Stimulated activated memory B cell treated with anti-CD40 and anti-IgM and Interleukin-4, amounts not matched to agents 10 μg/mL and 1 μg/mL and 100 μg/mL, for 72 hours (primary cell): ENCODE results near the gene ADH6.
"Not testable (repeated sequence)": the region's sequence is repeated elsewhere in the genome, so short reads cannot be mapped to it uniquely, and the experiment has no call there.

ENCODE experiments used
- ATAC-seq: fragments of 150-1000 bp; cut with Tn5 transposase; 2 replicates; pipeline ENCODE4 v1.10.0; 2021
- H3K27ac Mint-ChIP-seq: one replicate; pipeline ENCODE4 v1.8.0; 2022; ENCODE audit warnings: mild to moderate bottlenecking, mixed read lengths
- H3K27me3 Mint-ChIP-seq: one replicate; pipeline ENCODE4 v1.8.0; 2022; ENCODE audit warnings: mixed read lengths
- H3K36me3 Mint-ChIP-seq: one replicate; pipeline ENCODE4 v1.8.0; 2022; ENCODE audit warnings: mixed read lengths
- H3K4me1 Mint-ChIP-seq: one replicate; pipeline ENCODE4 v1.8.0; 2022; ENCODE audit warnings: mixed read lengths
- H3K4me3 Mint-ChIP-seq: one replicate; pipeline ENCODE4 v1.8.0; 2022; ENCODE audit warnings: mild to moderate bottlenecking, moderate library complexity, mixed read lengths
- H3K9me3 Mint-ChIP-seq: one replicate; pipeline ENCODE4 v1.8.0; 2022; ENCODE audit warnings: mixed read lengths

Gene ADH6

GRCh38 chr4:99207069-99207743, 11.8 kb downstream of the ADH6 start:
- Mint-ChIP-seq H3K4me1 (no peaks in the 10 kb centered on the region), H3K27me3 (no peaks in the 10 kb centered on the region), H3K27ac (no peak overlapping the region), H3K36me3 (no peaks in the 10 kb centered on the region), H3K9me3 (no peaks in the 10 kb centered on the region), H3K4me3 (no peak overlapping the region)
- no peak for ATAC-seq

DNA sequence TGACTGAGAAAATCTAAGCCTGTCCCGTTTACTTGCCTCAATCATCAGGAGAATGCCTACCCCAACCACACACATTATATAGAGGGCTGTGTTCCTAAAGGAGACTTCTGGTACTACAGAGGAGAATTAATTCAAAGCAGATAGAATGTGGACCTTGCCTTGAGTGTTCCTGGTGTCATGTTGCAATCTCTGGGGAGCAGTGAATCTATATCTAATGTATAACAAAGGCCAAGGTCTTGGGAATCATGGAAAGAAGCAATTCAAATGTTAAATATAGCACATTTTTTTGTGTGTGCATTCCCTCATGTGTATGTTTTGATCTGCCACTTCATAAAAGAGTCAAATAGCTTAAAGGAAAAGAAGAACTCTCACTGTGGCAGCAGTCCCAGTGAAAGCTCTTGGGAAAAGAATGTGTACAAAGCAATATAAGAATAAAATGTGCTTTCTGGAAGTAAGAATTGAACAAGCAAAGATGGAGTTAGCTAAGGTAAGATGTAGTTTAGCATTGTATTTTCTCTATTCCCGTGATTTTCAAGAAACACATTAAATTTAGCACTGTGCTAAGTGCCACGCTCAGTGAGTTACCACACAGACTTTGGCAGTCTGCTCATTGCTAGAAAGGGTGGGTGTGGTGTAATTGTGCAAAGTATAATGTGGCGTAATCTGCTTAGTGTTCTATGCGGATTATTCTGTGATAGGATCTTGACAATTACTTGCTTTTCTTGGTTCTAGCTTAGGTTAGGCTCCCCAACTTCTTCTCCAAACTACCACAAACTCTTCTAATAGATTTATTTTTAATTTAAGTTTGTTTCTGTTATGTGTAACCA, 13.7 kb downstream of the ADH6 start:
- Mint-ChIP-seq H3K9me3 (no peaks in the 10 kb centered on the region), H3K27me3 (no peaks in the 10 kb centered on the region), H3K27ac (no peak overlapping the region), H3K4me3 (no peak overlapping the region), H3K36me3 (no peaks in the 10 kb centered on the region), H3K4me1 (no peaks in the 10 kb centered on the region)
- no peak for ATAC-seq

DNA sequence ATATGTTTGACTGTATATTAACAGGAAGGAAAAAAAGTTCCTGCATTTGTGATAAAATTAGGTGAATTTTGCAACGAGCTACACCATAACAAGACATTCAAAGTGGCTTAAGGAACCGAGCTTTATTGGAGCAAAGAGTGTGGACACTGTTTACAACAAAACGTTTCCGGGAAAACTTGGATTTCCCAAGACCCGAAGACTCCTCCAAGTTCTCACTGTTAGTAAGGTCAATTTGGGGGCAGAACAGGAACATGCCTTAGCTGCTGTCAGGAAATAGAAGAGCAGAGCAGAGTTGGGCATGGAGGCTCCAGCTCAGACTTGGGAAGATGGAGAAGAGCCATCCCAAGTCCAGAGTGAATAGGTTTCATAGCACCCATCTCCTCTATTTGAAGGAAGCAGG, 16.5 kb downstream of the ADH6 start:
- Mint-ChIP-seq H3K4me1 (no peaks in the 10 kb centered on the region), H3K27ac (no peak overlapping the region), H3K4me3 (no peak overlapping the region), H3K36me3 (no peaks in the 10 kb centered on the region), H3K27me3 (no peaks in the 10 kb centered on the region), H3K9me3 (no peaks in the 10 kb centered on the region)
- peak; percentile 34 for ATAC-seq

DNA sequence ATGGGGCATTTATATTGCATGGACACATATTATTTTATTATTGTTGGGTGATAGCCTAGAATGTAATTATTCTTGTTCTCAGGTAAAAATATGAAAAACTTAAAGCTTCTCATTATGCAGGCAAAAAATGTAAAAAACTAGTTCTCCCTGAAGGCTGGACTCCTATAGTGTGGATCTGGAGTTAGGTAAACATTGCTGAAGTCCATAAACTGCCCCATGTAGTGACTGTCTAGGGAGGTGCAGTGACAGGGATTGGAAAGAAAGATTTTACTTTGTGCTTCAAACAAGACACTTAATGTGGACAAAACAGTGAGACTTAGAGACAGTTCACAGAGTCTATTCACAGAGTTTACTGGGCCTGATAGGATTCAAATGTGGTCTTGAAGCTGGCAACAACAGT, 17.0 kb downstream of the ADH6 start:
- Mint-ChIP-seq H3K4me1 (no peaks in the 10 kb centered on the region), H3K27me3 (no peaks in the 10 kb centered on the region), H3K9me3 (no peaks in the 10 kb centered on the region)

GRCh38 chr4:99201690-99202089, 17.4 kb downstream of the ADH6 start:
- ATAC-seq, result no peak
- no peaks in the 10 kb centered on the region for H3K36me3 Mint-ChIP-seq
- H3K27me3 Mint-ChIP-seq, result no peaks in the 10 kb centered on the region
- H3K4me3 Mint-ChIP-seq, result no peak overlapping the region
- H3K27ac Mint-ChIP-seq, result no peak overlapping the region
- H3K4me1 Mint-ChIP-seq, result no peaks in the 10 kb centered on the region
- H3K9me3 Mint-ChIP-seq, result no peaks in the 10 kb centered on the region

More for the DNA sequence above, 17.0 kb downstream of the ADH6 start:
- no peaks in the 10 kb centered on the region for H3K36me3 Mint-ChIP-seq
- ATAC-seq, result no peak
- H3K27ac Mint-ChIP-seq, result no peak overlapping the region
- H3K4me3 Mint-ChIP-seq, result no peak overlapping the region

DNA sequence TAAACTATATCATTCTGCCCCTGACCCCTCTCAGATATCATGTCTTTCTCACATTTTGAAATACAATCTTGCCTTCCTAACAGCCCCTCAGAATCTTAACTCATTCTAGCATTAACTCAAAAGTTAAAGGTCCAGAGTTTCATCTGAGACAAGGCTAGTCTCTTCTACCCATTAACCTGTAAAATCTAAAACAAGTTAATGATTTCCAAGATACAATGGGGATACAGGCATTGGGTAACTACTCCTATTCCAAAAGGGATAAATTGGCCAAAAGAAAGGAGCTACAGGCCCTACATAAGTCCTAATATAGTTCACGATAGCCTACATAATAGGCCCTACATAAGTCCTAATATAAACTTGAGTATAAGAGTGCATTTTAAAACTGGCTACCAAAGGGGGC, 18.9 kb downstream of the ADH6 start:
- no peak overlapping the region for H3K4me3 Mint-ChIP-seq
- H3K9me3 Mint-ChIP-seq, result no peaks in the 10 kb centered on the region
- no peak overlapping the region for H3K27ac Mint-ChIP-seq
- H3K4me1 Mint-ChIP-seq, result no peaks in the 10 kb centered on the region
- H3K27me3 Mint-ChIP-seq, result no peaks in the 10 kb centered on the region
- ATAC-seq, result no peak
- no peaks in the 10 kb centered on the region for H3K36me3 Mint-ChIP-seq

DNA sequence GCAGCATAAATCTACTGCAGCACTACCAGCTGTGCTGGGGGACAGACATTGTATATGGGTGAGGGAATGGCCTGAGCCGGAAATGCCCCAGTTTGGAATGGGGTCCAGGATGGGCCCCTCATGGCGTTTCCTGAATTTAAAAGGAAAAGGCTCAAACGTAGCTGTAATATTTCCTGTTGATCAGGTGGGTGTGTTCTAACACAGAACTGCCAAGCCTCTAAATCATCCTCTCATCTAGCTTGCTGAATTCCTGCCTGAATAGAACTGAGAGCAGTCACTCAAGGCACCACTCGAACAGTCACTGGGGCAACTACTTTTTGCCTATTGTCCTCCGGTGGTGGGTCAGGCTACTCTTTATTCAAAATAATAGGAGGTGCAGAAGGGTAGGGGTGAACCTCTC, 28.7 kb downstream of the ADH6 start:
- H3K27ac Mint-ChIP-seq, result no peak overlapping the region
- H3K9me3 Mint-ChIP-seq, result peaks cover 18% of the 10 kb centered on the region
- no peak for ATAC-seq
- H3K4me1 Mint-ChIP-seq, result no peaks in the 10 kb centered on the region
- H3K4me3 Mint-ChIP-seq, result no peak overlapping the region
- peaks cover 21% of the 10 kb centered on the region for H3K36me3 Mint-ChIP-seq
- H3K27me3 Mint-ChIP-seq, result no peaks in the 10 kb centered on the region

DNA sequence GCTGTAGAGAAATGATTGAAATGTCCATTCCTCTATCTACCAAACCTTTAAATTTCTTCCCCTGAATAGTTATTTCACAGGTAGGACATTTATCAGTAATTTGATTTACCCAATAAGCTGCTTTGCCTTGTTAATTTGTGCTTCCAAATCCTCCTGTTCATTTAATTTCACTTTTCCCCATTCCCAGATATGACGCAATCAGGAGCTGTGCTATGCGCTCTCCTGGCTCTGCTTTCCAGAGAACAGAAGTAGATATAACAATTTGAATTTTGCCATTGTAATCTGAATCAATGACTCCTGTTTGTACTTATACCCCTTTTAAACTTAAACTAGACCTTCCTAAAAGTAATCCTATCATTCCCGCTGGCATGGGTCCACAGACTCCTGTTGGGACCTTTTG, 29.1 kb downstream of the ADH6 start:
- H3K4me3 Mint-ChIP-seq, H3K4me1 Mint-ChIP-seq, H3K27me3 Mint-ChIP-seq, H3K27ac Mint-ChIP-seq, ATAC-seq: not testable (repeated sequence)
- H3K36me3 Mint-ChIP-seq, result peaks cover 25% of the 10 kb centered on the region
- H3K9me3 Mint-ChIP-seq, result peaks cover 20% of the 10 kb centered on the region

GRCh38 chr4:99186029-99186428, 33.0 kb downstream of the ADH6 start:
- no peak for ATAC-seq
- Mint-ChIP-seq H3K9me3 (peaks cover 18% of the 10 kb centered on the region), H3K4me3 (no peak overlapping the region), H3K4me1 (no peaks in the 10 kb centered on the region), H3K27ac (no peak overlapping the region), H3K36me3 (peaks cover 29% of the 10 kb centered on the region), H3K27me3 (no peaks in the 10 kb centered on the region)

GRCh38 chr4:99185581-99185980, 33.5 kb downstream of the ADH6 start:
- peaks cover 25% of the 10 kb centered on the region for H3K36me3 Mint-ChIP-seq
- no peak for ATAC-seq
- no peak overlapping the region for H3K4me3 Mint-ChIP-seq
- no peaks in the 10 kb centered on the region for H3K27me3 Mint-ChIP-seq
- H3K27ac Mint-ChIP-seq, result no peak overlapping the region
- H3K9me3 Mint-ChIP-seq, result peaks cover 15% of the 10 kb centered on the region
- no peaks in the 10 kb centered on the region for H3K4me1 Mint-ChIP-seq

DNA sequence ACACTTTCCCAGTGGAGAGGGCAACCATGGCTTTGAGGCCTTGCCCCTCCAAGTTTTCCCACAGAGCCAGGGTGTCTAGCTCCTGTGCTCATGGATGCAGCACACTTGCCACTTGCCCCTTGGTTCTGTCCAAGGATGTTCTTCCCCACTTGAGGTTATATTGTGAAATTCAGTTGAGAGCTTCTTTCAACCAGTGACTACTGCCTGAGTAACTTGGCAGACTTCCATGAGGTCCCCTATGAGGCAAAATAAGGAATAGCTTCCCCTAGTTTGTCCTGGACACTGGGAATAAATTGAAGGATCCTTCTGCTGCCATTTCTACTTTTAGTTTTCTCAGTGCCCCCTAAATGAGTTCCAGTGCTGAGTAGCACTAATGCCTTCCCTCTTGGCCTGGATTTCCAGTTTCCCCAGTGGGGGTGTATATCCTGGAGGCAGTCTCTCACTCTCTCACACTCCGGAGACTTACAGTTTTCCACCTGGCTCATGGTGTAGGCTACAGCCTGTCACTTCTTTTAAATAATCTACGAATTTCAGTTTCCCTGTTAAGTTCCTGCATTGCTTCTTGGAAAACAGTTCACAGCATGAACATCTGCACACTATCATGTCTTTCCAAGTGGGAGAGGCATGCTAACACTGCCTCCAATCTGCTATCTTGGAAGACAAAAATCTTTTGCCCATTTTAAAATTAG, 38.5 kb downstream of the ADH6 start:
- H3K27me3 Mint-ChIP-seq, result no peaks in the 10 kb centered on the region
- no peaks in the 10 kb centered on the region for H3K4me1 Mint-ChIP-seq
- peaks cover 28% of the 10 kb centered on the region for H3K36me3 Mint-ChIP-seq
- no peak for ATAC-seq
- H3K9me3 Mint-ChIP-seq, result peaks cover 12% of the 10 kb centered on the region
- H3K27ac Mint-ChIP-seq, result no peak overlapping the region
- no peak overlapping the region for H3K4me3 Mint-ChIP-seq

DNA sequence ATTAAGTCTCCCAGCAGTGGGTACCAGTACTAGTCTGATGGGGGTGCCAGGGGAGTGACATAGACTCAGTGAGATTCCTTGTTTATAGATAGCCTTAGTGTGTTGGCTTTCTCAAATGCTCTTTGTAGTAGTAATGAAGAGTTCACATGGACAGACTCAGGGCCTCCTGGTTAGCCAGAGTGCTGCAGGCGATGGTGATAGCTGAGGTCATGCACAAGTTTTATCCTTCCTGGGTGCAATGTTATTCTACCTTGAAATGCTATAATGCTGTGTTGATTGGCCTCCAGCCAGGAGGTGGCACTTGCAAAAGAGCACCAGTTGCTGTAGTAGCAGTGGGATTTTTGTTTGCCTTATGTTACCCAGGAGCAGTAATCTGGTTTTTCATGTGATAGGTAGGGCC, 39.4 kb downstream of the ADH6 start:
- no peak overlapping the region for H3K4me3 Mint-ChIP-seq
- H3K27ac Mint-ChIP-seq, result no peak overlapping the region

GRCh38 chr4:99179178-99179577, 39.9 kb downstream of the ADH6 start:
- Mint-ChIP-seq H3K9me3 (peaks cover 9% of the 10 kb centered on the region), H3K27ac (no peak overlapping the region), H3K4me3 (no peak overlapping the region), H3K4me1 (no peaks in the 10 kb centered on the region), H3K36me3 (peaks cover 19% of the 10 kb centered on the region), H3K27me3 (no peaks in the 10 kb centered on the region)
- ATAC-seq, result no peak

More for the DNA sequence above, 39.4 kb downstream of the ADH6 start:
- Mint-ChIP-seq H3K27me3 (no peaks in the 10 kb centered on the region), H3K4me1 (no peaks in the 10 kb centered on the region), H3K9me3 (peaks cover 10% of the 10 kb centered on the region), H3K36me3 (peaks cover 19% of the 10 kb centered on the region)
- peak; percentile 31 for ATAC-seq

DNA sequence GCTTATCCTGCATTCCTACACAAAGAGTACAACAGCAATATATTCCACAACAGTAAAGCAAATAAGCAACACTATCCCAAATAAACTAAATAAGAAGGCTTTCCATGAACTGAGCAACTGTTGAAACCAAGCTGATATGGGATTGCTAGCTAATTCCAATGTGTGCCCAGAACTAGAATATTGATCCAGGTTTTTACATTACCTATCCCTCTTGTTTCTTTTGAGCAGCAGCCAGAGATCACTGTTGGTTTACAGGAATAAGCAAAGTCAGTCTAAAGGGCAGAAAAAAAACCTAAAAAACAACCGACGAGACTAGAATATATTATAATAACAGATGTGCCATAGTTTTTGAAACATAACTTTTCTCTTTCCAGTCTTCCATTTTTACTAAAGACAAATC, 52.5 kb downstream of the ADH6 start:
- H3K27me3 Mint-ChIP-seq, result no peaks in the 10 kb centered on the region
- H3K27ac Mint-ChIP-seq, result no peak overlapping the region

GRCh38 chr4:99165978-99166377, 53.1 kb downstream of the ADH6 start:
- no peak overlapping the region for H3K27ac Mint-ChIP-seq
- H3K4me1 Mint-ChIP-seq, result no peaks in the 10 kb centered on the region
- H3K9me3 Mint-ChIP-seq, result peaks cover 7% of the 10 kb centered on the region
- no peak overlapping the region for H3K4me3 Mint-ChIP-seq
- H3K36me3 Mint-ChIP-seq, result peaks cover 7% of the 10 kb centered on the region
- ATAC-seq, result no peak
- H3K27me3 Mint-ChIP-seq, result no peaks in the 10 kb centered on the region

More for the DNA sequence above, 52.5 kb downstream of the ADH6 start:
- peaks cover 7% of the 10 kb centered on the region for H3K9me3 Mint-ChIP-seq
- H3K4me1 Mint-ChIP-seq, result no peaks in the 10 kb centered on the region
- H3K4me3 Mint-ChIP-seq, result no peak overlapping the region
- ATAC-seq, result no peak
- peaks cover 7% of the 10 kb centered on the region for H3K36me3 Mint-ChIP-seq
